SU-DHL-6 (cell line): ENCODE measurements around the gene IQGAP1.

Source experiments
- H2AFZ ChIP-seq: fragments of 200-600 bp; sonication (generic); 2 replicates; pipeline ENCODE4 v1.6.1; 2014; ENCODE audit warnings: low read depth, mild to moderate bottlenecking, moderate library complexity, mixed read lengths, antibody characterized with exemption, low read length; ENCODE audit not compliant: severe bottlenecking
- H3F3A ChIP-seq: fragments of 200-600 bp; shearing (Covaris generic); 2 replicates; pipeline ENCODE4 v1.6.0; 2016; ENCODE audit warnings: antibody characterized with exemption, mild to moderate bottlenecking; ENCODE audit not compliant: insufficient read depth
- H3K27ac ChIP-seq: fragments of 200-600 bp; sonication (generic); 2 replicates; pipeline ENCODE4 v1.5.1; 2016; ENCODE audit warnings: low read depth, mild to moderate bottlenecking, low read length, moderate library complexity, mixed read lengths
- H3K27me3 ChIP-seq: fragments of 200-600 bp; sonication (generic), shearing (Covaris generic); 2 replicates; pipeline ENCODE4 v1.6.0; 2014; ENCODE audit warnings: mild to moderate bottlenecking, low read length
- H3K36me3 ChIP-seq: fragments of 200-600 bp; sonication (generic); 2 replicates; pipeline ENCODE4 v1.6.1; 2014; ENCODE audit warnings: mild to moderate bottlenecking, low read length, mixed read lengths
- H3K4me2 ChIP-seq: fragments of 300-600, 200-600 bp; shearing (Covaris generic), sonication (generic); 2 replicates; pipeline ENCODE4 v1.6.0; 2014; ENCODE audit warnings: low read length, low read depth, mild to moderate bottlenecking; ENCODE audit not compliant: poor library complexity, severe bottlenecking
- H3K4me3 ChIP-seq: fragments of 200-600 bp; sonication (generic); 2 replicates; pipeline ENCODE4 v1.5.1; 2014; ENCODE audit warnings: antibody characterized with exemption, low read length, mild to moderate bottlenecking, mixed read lengths; ENCODE audit not compliant: insufficient read depth, poor library complexity, severe bottlenecking
- H3K79me2 ChIP-seq: fragments of 200-600 bp; sonication (generic); 2 replicates; pipeline ENCODE4 v1.6.1; 2014; ENCODE audit warnings: mild to moderate bottlenecking, low read length, moderate library complexity; ENCODE audit not compliant: insufficient read depth
- H3K9ac ChIP-seq: fragments of 200-600 bp; sonication (generic); 2 replicates; pipeline ENCODE4 v1.7.0; 2014; ENCODE audit warnings: mild to moderate bottlenecking, low read length
- H3K9me2 ChIP-seq: fragments of 200-600 bp; sonication (generic); replicated peaks from 2 replicates; pipeline ENCODE4 v1.6.1; 2014; ENCODE audit warnings: low read length; ENCODE audit not compliant: insufficient read depth
- H3K9me3 ChIP-seq: fragments of 200-600 bp; sonication (generic); 2 replicates; pipeline ENCODE4 v1.6.1; 2014; ENCODE audit warnings: low read length, mixed read lengths; ENCODE audit not compliant: insufficient read depth
- H4K20me1 ChIP-seq: fragments of 200-600 bp; sonication (generic); 2 replicates; pipeline ENCODE4 v1.6.1; 2014; ENCODE audit warnings: low read depth, mild to moderate bottlenecking, antibody characterized with exemption, low read length, moderate library complexity, mixed read lengths
- CTCF ChIP-seq: fragments of 200-600 bp; sonication (generic); IDR thresholded peaks from one replicate; pipeline ENCODE4 v1.5.1; 2017; ENCODE audit warnings: antibody characterized with exemption, mild to moderate bottlenecking, low read length, moderate library complexity; ENCODE audit not compliant: insufficient read depth, poor library complexity, severe bottlenecking
- EZH2phosphoT487 ChIP-seq: fragments of 200-600 bp; sonication (generic), shearing (Covaris generic); conservative IDR thresholded peaks from 2 replicates; pipeline ENCODE4 v1.6.1; 2018; ENCODE audit warnings: mild to moderate bottlenecking, antibody characterized with exemption, low read length, moderate library complexity, mixed read lengths

IQGAP1 gene

DNA sequence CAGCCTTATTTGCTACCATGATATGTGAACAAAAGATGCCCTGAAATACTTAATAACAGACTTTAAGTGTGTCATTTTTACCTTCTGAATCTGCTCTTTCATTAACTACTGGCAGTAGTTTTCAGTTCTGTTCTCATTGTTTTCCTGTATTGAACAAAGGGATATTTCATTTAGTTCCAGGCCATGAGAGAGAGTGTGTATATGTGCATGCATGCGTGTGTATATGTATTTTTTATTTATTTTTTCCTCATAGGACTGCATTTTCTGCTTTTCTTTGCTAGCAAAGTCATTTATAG, 94.9 kb downstream of the IQGAP1 start:
- no peak for TF ChIP-seq EZH2phosphoT487
- no peak for TF ChIP-seq CTCF
- no peaks in the 10 kb centered on the region for H3F3A ChIP-seq
- no peak overlapping the region for H3K4me3 ChIP-seq
- no peak overlapping the region for H3K27ac ChIP-seq
- no peaks in the 10 kb centered on the region for H3K9me2 ChIP-seq
- no peaks in the 10 kb centered on the region for H3K27me3 ChIP-seq
- no peak overlapping the region for H2AFZ ChIP-seq
- no peak overlapping the region for H3K9ac ChIP-seq
- H3K9me3 ChIP-seq, result no peaks in the 10 kb centered on the region
- H4K20me1 ChIP-seq, result no peaks in the 10 kb centered on the region
- H3K79me2 ChIP-seq, result no peaks in the 10 kb centered on the region
- peaks cover 23% of the 10 kb centered on the region for H3K36me3 ChIP-seq
- H3K4me2 ChIP-seq, result no peak overlapping the region

- peaks cover 23% of the 10 kb centered on the region for H3K36me3 ChIP-seq
- no peaks in the 10 kb centered on the region for H3K27me3 ChIP-seq
- no peaks in the 10 kb centered on the region for H3K79me2 ChIP-seq
- no peaks in the 10 kb centered on the region for H4K20me1 ChIP-seq
- TF ChIP-seq CTCF (no peak), EZH2phosphoT487 (no peak)
- H3F3A ChIP-seq, result no peaks in the 10 kb centered on the region
- no peaks in the 10 kb centered on the region for H3K9me3 ChIP-seq
- H3K4me2 ChIP-seq, result no peak overlapping the region
- H3K27ac ChIP-seq, result no peak overlapping the region
- H3K4me3 ChIP-seq, result no peak overlapping the region
- no peak overlapping the region for H2AFZ ChIP-seq
- H3K9ac ChIP-seq, result no peak overlapping the region
- H3K9me2 ChIP-seq, result no peaks in the 10 kb centered on the region
Observed at GRCh38 chr15:90483637-90484036, 95.6 kb downstream of the IQGAP1 start.

- Histone ChIP-seq H3K9me2 (no peaks in the 10 kb centered on the region), H3K79me2 (no peaks in the 10 kb centered on the region), H3K4me3 (no peak overlapping the region), H3K9me3 (no peaks in the 10 kb centered on the region), H3K27ac (no peak overlapping the region), H3K36me3 (peaks cover 31% of the 10 kb centered on the region), H4K20me1 (no peaks in the 10 kb centered on the region), H3K27me3 (no peaks in the 10 kb centered on the region), H2AFZ (no peak overlapping the region), H3F3A (no peaks in the 10 kb centered on the region), H3K4me2 (no peak overlapping the region), H3K9ac (no peak overlapping the region)
- TF ChIP-seq CTCF (no peak), EZH2phosphoT487 (no peak)
Observed at GRCh38 chr15:90487186-90487585, 99.1 kb downstream of the IQGAP1 start.

DNA sequence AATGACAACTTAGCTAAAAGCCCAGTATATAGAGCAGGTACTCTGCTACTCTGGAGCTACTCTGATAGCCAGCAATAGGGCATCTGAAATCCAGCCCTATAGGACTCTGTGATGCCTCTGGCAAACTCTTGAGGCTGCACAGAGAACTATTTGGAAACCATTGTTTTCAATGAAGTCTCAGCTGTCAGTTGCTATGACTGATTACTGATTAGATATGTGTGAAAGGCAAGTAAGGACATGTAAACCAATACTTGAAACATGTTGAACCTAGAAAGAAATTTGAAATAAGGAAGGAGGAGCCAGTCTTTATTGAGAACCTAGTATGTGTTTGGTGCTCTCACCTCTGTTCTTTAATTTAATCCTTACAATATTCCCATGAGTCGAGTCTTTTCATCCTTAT, 101.5 kb downstream of the IQGAP1 start:
- H3K36me3 ChIP-seq, result peaks cover 27% of the 10 kb centered on the region
- H3K79me2 ChIP-seq, result no peaks in the 10 kb centered on the region
- H3K4me3 ChIP-seq, result no peak overlapping the region

More for the DNA sequence above, 101.5 kb downstream of the IQGAP1 start:
- Histone ChIP-seq H3K9me2 (no peaks in the 10 kb centered on the region), H3K27me3 (no peaks in the 10 kb centered on the region), H3K27ac (no peak overlapping the region), H3K9ac (no peak overlapping the region), H4K20me1 (no peaks in the 10 kb centered on the region), H3K4me2 (no peak overlapping the region), H2AFZ (no peak overlapping the region), H3K9me3 (no peaks in the 10 kb centered on the region), H3F3A (0 out of 2 replicates have a peak, but pooled peaks cover 1% of the 10 kb centered on the region)
- TF ChIP-seq EZH2phosphoT487 (no peak), CTCF (no peak)
